ENCODE data around the gene CDCA7. TPM values are rescaled to one million over a fixed set of nuclear protein-coding genes. Genes with fewer than 3 reads are reported as not detected.

Gene CDCA7
- total RNA-seq, 1 experiment from 2014 or later: 50.3 TPM

DNA sequence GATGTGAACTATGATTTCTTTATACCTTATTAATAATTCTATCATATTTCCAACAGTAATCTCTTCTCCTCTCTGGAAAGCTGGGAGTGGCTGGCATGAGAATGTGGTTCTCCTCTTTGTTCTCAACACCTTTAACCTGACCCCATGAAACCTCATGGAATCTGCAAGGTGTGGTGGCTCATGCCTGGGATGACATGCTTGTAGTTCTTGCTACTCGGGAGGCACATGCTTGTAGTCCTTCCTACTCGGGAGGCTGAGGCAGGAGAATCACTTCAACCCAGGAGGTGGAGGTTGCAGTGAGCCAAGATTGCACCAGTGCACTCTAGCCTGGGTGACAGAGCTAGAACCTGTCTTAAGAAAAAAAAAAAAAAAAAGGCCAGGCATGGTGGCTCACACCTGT is 10.8 kb upstream of the CDCA7 start:
- no peaks in the 10 kb centered on the region for H4K20me1 ChIP-seq (ENCODE audit: control insufficient read depth, insufficient read depth, insufficient read length)
- H2BK15ac ChIP-seq (ENCODE audit: low read depth, low read length): no peak overlapping the region
- H3K23ac ChIP-seq (ENCODE audit: insufficient read length, low read depth, low read length): no peak overlapping the region
- no peak overlapping the region for H2BK12ac ChIP-seq (ENCODE audit: insufficient read length, low read depth, low read length)
- no peaks in the 10 kb centered on the region for H3K27me3 ChIP-seq (ENCODE audit: insufficient read depth, low read length)
- no peak overlapping the region for H4K91ac ChIP-seq (ENCODE audit: insufficient read length, low read depth, low read length)
- no peak overlapping the region for H4K8ac ChIP-seq (replicated peaks; ENCODE audit: insufficient read length, low read depth, low read length)
- no peak overlapping the region for H3K14ac ChIP-seq (ENCODE audit: insufficient read depth, low read length)
- H2BK120ac ChIP-seq (ENCODE audit: low read depth, low read length, poor library complexity, severe bottlenecking): no peak overlapping the region
- no peak overlapping the region for H3K9ac ChIP-seq (ENCODE audit: extremely low read depth, insufficient read length, low read length)
- DNase-seq: no peak
- H3K36me3 Mint-ChIP-seq (ENCODE audit: insufficient read depth in 1 of 3, low read depth in 3 of 3): peaks cover 8 to 16% (median 14%) of the 10 kb centered on the region in 3 experiments
- no peak overlapping the region for H3K4ac ChIP-seq (ENCODE audit: low read depth, low read length)
- TF ChIP-seq, protein P1, sequence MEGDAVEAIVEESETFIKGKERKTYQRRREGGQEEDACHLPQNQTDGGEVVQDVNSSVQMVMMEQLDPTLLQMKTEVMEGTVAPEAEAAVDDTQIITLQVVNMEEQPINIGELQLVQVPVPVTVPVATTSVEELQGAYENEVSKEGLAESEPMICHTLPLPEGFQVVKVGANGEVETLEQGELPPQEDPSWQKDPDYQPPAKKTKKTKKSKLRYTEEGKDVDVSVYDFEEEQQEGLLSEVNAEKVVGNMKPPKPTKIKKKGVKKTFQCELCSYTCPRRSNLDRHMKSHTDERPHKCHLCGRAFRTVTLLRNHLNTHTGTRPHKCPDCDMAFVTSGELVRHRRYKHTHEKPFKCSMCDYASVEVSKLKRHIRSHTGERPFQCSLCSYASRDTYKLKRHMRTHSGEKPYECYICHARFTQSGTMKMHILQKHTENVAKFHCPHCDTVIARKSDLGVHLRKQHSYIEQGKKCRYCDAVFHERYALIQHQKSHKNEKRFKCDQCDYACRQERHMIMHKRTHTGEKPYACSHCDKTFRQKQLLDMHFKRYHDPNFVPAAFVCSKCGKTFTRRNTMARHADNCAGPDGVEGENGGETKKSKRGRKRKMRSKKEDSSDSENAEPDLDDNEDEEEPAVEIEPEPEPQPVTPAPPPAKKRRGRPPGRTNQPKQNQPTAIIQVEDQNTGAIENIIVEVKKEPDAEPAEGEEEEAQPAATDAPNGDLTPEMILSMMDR (conservative IDR thresholded peaks at IDR 0.05): no peak
- no peak overlapping the region for H2AFZ ChIP-seq (ENCODE audit: low read length)
- no peak overlapping the region for H3K27ac Mint-ChIP-seq
- H3K9me3 ChIP-seq (ENCODE audit: control insufficient read depth, low read depth, low read length): no peaks in the 10 kb centered on the region
- H2BK5ac ChIP-seq (ENCODE audit: insufficient read length, low read length): no peak overlapping the region
- H3K23me2 ChIP-seq (ENCODE audit: insufficient read length, low read depth, low read length, poor library complexity, severe bottlenecking): no peaks in the 10 kb centered on the region
- H3K27me3 Mint-ChIP-seq (ENCODE audit: low read depth): no peaks in the 10 kb centered on the region
- peaks cover 10 to 17% of the 10 kb centered on the region in 2 experiments for H3K9me3 Mint-ChIP-seq
- no peak overlapping the region for H3T11ph ChIP-seq (ENCODE audit: low read length)
- H2BK20ac ChIP-seq (ENCODE audit: low read depth, low read length, poor library complexity, severe bottlenecking): no peak overlapping the region
- H3K4me1 Mint-ChIP-seq: peaks cover 4 to 5% of the 10 kb centered on the region in 2 experiments; a peak in 2 of 4 replicates
- no peak overlapping the region for H2AK5ac ChIP-seq (ENCODE audit: insufficient read length, low read length)
- H3K79me1 ChIP-seq (ENCODE audit: insufficient read depth, low read depth, low read length, poor library complexity, severe bottlenecking): no peaks in the 10 kb centered on the region
- H3K18ac ChIP-seq (ENCODE audit: insufficient read length, low read depth, low read length): no peak overlapping the region
- no peaks in the 10 kb centered on the region for H3K4me1 ChIP-seq (ENCODE audit: insufficient read depth, low read length)
- WGBS (ENCODE audit: extremely low coverage, insufficient read length, low lambda C conversion rate): no CpG with 5 or more reads among the region's 2 CpGs
- no peak overlapping the region for H3K4me3 Mint-ChIP-seq
- no peak overlapping the region for H3K4me2 ChIP-seq (ENCODE audit: insufficient read depth, insufficient read length, low read length)
- H3K56ac ChIP-seq (ENCODE audit: insufficient read length, low read depth, low read length): no peak overlapping the region
- no peak overlapping the region for H4K5ac ChIP-seq (ENCODE audit: insufficient read length, low read depth, low read length)
- H3K27ac ChIP-seq (ENCODE audit: insufficient read length, low read depth, low read length): no peak overlapping the region
- no peaks in the 10 kb centered on the region for H3K79me2 ChIP-seq (ENCODE audit: insufficient read depth, low read length)

All from H9 (cell line).